Testis (tissue), 3 donors: ENCODE measurements around the gene SIGLEC9. TPM values are rescaled to one million over a fixed set of nuclear protein-coding genes. Genes with fewer than 3 reads are reported as not detected.
A peak's percentile ranks its signal among the peaks of the same experiment; 100 is the strongest.

ENCODE experiments used
- DNase-seq: peaks from one replicate; pipeline ENCODE4 v3.0.0-alpha.2; 2019
- H3K27ac ChIP-seq, 2 donors: fragments of 200-600 bp; sonication (generic); one replicate each; pipeline ENCODE4 v1.5.1; 2019
- H3K27me3 ChIP-seq: fragments of 200-600 bp; sonication (generic); one replicate; pipeline ENCODE4 v1.5.1; 2019
- H3K36me3 ChIP-seq: fragments of 200-600 bp; sonication (generic); one replicate; pipeline ENCODE4 v1.5.1; 2017; ENCODE audit warnings: low read depth; ENCODE audit errors: missing control alignments
- H3K4me1 ChIP-seq: fragments of 200-600 bp; sonication (generic); one replicate; pipeline ENCODE4 v1.5.1; 2019
- H3K4me3 ChIP-seq, 2 donors: fragments of 200-600 bp; sonication (generic); one replicate each; pipeline ENCODE4 v1.5.1; 2017 to 2019
- H3K9me3 ChIP-seq: fragments of 200-600 bp; sonication (generic); one replicate; pipeline ENCODE4 v1.5.1; 2017
- POLR2A ChIP-seq: fragments of 450-650 bp; IDR thresholded peaks from one replicate; pipeline ENCODE4 v1.6.1; 2017; ENCODE audit warnings: antibody characterized with exemption, mild to moderate bottlenecking, moderate library complexity
- WGBS, 2 donors: methylation state at CpG; one replicate each; pipeline ENCODE4 v1.1.5; 2018; 5-methylcytosine and 5-hydroxymethylcytosine counted together
- intact Hi-C: fragments of 100-400 bp; cut with DNase I; formaldehyde crosslinking; loops from one replicate; pipeline ENCODE4 v1.15.1; 2023; ENCODE audit warnings: low total_unique reads
- polyA plus RNA-seq: library from polyadenylated mRNA; stranded (reverse); fragments of 350-450 nt; fragmentation: Illumina TruSeq; extraction: RNeasy Lipid Tissue Mini Kit (QIAGEN cat#74804); gene quantifications from one replicate; pipeline ENCODE4 v1.2.3, GENCODE V29; 2014; ENCODE audit warnings: low read depth, low replicate concordance; ENCODE audit not compliant: insufficient read depth
- total RNA-seq, 2 donors: library from RNA; depleted of rRNA; stranded (reverse); fragments of >200 nt; gene quantifications; one replicate each; pipeline ENCODE4 v1.2.3, GENCODE V29; 2016
- TF ChIP-seq, protein P1 (sequence below), 3 experiments: fragments of 450-650 bp in 2 of 3; fragments of 200-600 bp in 1 of 3; sonication (generic) in 1 of 3; IDR thresholded peaks; one replicate each; pipeline ENCODE4 v1.5.1; 2016 to 2019; ENCODE audit warnings: antibody characterized with exemption in 3 of 3, mild to moderate bottlenecking in 2 of 3, moderate library complexity in 1 of 3

The SIGLEC9 gene
- total and polyA plus RNA-seq, 3 donors from 2014 or later, result 2.6 to 5.1 (median 3.2) TPM

- intact Hi-C loops, result no loop called here
- Histone ChIP-seq H3K36me3 (no peaks in the 10 kb centered on the region), H3K4me1 (peaks cover 24% of the 10 kb centered on the region), H3K27ac (peak overlapping the region in 1 of 2 donors; percentile 36), H3K4me3 (no peak overlapping the region), H3K27me3 (no peaks in the 10 kb centered on the region), H3K9me3 (no peaks in the 10 kb centered on the region)
- TF ChIP-seq, protein P1, sequence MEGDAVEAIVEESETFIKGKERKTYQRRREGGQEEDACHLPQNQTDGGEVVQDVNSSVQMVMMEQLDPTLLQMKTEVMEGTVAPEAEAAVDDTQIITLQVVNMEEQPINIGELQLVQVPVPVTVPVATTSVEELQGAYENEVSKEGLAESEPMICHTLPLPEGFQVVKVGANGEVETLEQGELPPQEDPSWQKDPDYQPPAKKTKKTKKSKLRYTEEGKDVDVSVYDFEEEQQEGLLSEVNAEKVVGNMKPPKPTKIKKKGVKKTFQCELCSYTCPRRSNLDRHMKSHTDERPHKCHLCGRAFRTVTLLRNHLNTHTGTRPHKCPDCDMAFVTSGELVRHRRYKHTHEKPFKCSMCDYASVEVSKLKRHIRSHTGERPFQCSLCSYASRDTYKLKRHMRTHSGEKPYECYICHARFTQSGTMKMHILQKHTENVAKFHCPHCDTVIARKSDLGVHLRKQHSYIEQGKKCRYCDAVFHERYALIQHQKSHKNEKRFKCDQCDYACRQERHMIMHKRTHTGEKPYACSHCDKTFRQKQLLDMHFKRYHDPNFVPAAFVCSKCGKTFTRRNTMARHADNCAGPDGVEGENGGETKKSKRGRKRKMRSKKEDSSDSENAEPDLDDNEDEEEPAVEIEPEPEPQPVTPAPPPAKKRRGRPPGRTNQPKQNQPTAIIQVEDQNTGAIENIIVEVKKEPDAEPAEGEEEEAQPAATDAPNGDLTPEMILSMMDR (IDR thresholded peaks at IDR 0.05), result no peak
- TF ChIP-seq POLR2A, result no peak
- 51 to 71% methylated on average over 5 of the region's 5 CpGs for WGBS, 2 donors
- no peak for DNase-seq
Measured at GRCh38 chr19:51101171-51101865, 23.4 kb upstream of the SIGLEC9 start.

DNA sequence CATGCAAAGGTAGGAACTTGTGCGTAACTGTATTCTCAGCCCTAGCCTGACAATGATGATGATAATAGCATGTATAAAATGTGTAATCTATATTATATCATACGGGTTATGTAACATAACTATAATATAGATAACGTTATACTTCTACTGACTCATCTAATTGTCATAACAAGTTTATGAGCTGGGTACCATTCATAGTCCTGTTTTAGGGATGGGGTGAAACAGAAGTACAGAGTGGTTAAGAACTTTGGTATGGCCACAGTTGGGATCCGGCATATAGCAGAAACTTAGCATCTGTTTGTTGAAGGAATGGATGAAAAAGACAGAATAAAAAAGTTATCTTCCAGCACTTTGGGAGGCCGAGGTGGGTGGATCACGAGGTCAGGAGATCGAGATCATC lies 21.7 kb upstream of the SIGLEC9 start:
- no peaks in the 10 kb centered on the region for H3K27me3 ChIP-seq
- H3K9me3 ChIP-seq, result no peaks in the 10 kb centered on the region
- H3K27ac ChIP-seq, result no peak overlapping the region
- H3K4me1 ChIP-seq, result peaks cover 33% of the 10 kb centered on the region
- H3K4me3 ChIP-seq, result no peak overlapping the region
- no peaks in the 10 kb centered on the region for H3K36me3 ChIP-seq
- no peak for DNase-seq
- intact Hi-C loops, result no loop called here
- no peak for TF ChIP-seq POLR2A
- TF ChIP-seq, protein P1 (IDR thresholded peaks at IDR 0.05), result no peak
- 76 to 82% methylated on average over 7 of the region's 7 CpGs for WGBS, 2 donors

DNA sequence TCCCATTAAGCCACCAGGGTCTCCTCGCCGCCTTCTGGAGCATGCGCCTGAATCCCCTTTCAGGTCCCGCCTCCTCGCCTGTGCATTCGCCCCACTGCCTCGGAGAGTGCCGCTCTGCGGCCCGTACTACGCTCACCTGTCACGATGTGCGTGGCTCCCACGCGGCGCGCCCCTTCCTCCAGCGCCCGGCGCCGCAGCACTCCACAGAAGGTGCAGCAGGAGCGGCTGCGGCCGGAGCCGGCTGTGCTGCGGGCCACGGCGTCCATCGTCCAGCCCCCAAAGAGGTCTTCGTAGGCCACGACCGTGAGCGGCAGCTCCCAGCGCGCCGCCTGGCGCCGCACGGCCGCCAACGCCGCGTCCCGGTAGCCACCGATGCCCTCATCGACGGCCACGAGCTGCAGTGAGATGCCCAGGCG lies 20.8 kb upstream of the SIGLEC9 start:
- H3K36me3 ChIP-seq, result no peaks in the 10 kb centered on the region
- intact Hi-C loops, result no loop called here
- WGBS, 2 donors, result 65 to 85% methylated on average over 20 to 49 of the region's 49 CpGs
- H3K9me3 ChIP-seq, result no peaks in the 10 kb centered on the region
- TF ChIP-seq POLR2A, result no peak
- TF ChIP-seq, protein P1 (IDR thresholded peaks at IDR 0.05), result no peak
- H3K27ac ChIP-seq, result no peak overlapping the region
- DNase-seq, result peak; percentile 60
- H3K4me1 ChIP-seq, result peaks cover 35% of the 10 kb centered on the region
- H3K4me3 ChIP-seq, result peak overlapping the region; percentile 21 to 26
- no peaks in the 10 kb centered on the region for H3K27me3 ChIP-seq

GRCh38 chr19:51107406-51108065 lies 17.2 kb upstream of the SIGLEC9 start:
- intact Hi-C loops, result no loop called here
- Histone ChIP-seq H3K9me3 (no peaks in the 10 kb centered on the region), H3K27me3 (no peaks in the 10 kb centered on the region), H3K4me3 (peak overlapping the region; percentile 59 to 86), H3K4me1 (peaks cover 13% of the 10 kb centered on the region), H3K36me3 (no peaks in the 10 kb centered on the region), H3K27ac (peak overlapping the region; percentile 40 to 59)
- TF ChIP-seq POLR2A, result no peak
- TF ChIP-seq, protein P1 (IDR thresholded peaks at IDR 0.05), result no peak
- DNase-seq, result peak; percentile 35
- 4 to 7% methylated on average over 18 of the region's 18 CpGs for WGBS, 2 donors
